GM12878 (cell line): ENCODE data around the gene HCCS. TPM values are rescaled to one million over a fixed set of nuclear protein-coding genes. Genes with fewer than 3 reads are reported as not detected.

ENCODE experiments used
- ATAC-seq: fragments of 200-7000 bp; cut with Tn5 transposase; 3 replicates; pipeline ENCODE4 v1.9.1; 2020; ENCODE audit warnings: mild to moderate bottlenecking, moderate library complexity
- BruUV-seq: library from RNA; stranded (reverse); fragments of 400-500 nt; replicated peaks from 2 replicates; lab custom pipeline; 2021; lab: Mats Ljungman, UMichigan
- CTCF ChIA-PET: fragments of 300-600 bp; sonication (Branson Sonifier 250); formaldehyde crosslinking; extraction: SDS; loops from one replicate; lab custom pipeline; 2021; ENCODE audit warnings: inconsistent platforms; lab: Yijun Ruan, JAX
- POLR2A ChIA-PET: fragments of 350-600 bp; formaldehyde crosslinking; extraction: SDS; loops from one replicate; lab custom pipeline; 2021; ENCODE audit warnings: inconsistent platforms; lab: Charles Lee
- RAD21 ChIA-PET: fragments of 300-600 bp; sonication (Branson Sonifier 250); formaldehyde crosslinking; loops from one replicate; lab custom pipeline; 2023; ENCODE audit warnings: antibody characterized with exemption; ENCODE audit not compliant: unreplicated experiment; lab: Charles Lee
- SMC1A ChIA-PET: fragments of 300-600 bp; sonication (Branson Sonifier 250); formaldehyde crosslinking; loops from one replicate; lab custom pipeline; 2023; ENCODE audit not compliant: unreplicated experiment, uncharacterized antibody; lab: Charles Lee
- DNase-seq: peaks from one replicate; pipeline ENCODE4 v3.0.0-alpha.2; 2011; ENCODE audit warnings: low read depth, low spot score
- FAIRE-seq: peaks from 3 replicates; lab custom pipeline; 2011; peaks lifted over from hg19 to GRCh38; lab: Jason Lieb, UNC
- H2AFZ ChIP-seq: 2 replicates; pipeline ENCODE4 v1.6.0; 2011; ENCODE audit warnings: low read depth, low read length, control low read depth; ENCODE audit not compliant: control insufficient read depth
- H3K27ac ChIP-seq: 2 replicates; pipeline ENCODE4 v1.5.1; 2011; ENCODE audit warnings: control low read depth; ENCODE audit not compliant: control insufficient read depth, insufficient read depth
- H3K27me3 ChIP-seq, 2 experiments: replicated peaks in 1 of 2; 2 replicates each; pipeline versions ENCODE4 v1.6.0 to v1.6.1; 2011; ENCODE audit warnings: low read length in 1 of 2; ENCODE audit not compliant: control insufficient read depth in 2 of 2, insufficient read depth in 2 of 2
- H3K36me3 ChIP-seq, 2 experiments: 2 replicates each; pipeline ENCODE4 v1.5.1; 2011; ENCODE audit warnings: low read length in 1 of 2; ENCODE audit not compliant: control insufficient read depth in 2 of 2, insufficient read depth in 2 of 2
- H3K4me1 ChIP-seq: 2 replicates; pipeline ENCODE4 v1.6.1; 2011; ENCODE audit warnings: mild to moderate bottlenecking, low read length, moderate library complexity, mixed read lengths; ENCODE audit not compliant: control insufficient read depth, insufficient read depth
- H3K4me2 ChIP-seq: 2 replicates; pipeline ENCODE4 v1.6.0; 2011; ENCODE audit warnings: control low read depth; ENCODE audit not compliant: control insufficient read depth, insufficient read depth
- H3K4me3 ChIP-seq: fragments of 200-600 bp; sonication (generic); 2 replicates; pipeline ENCODE4 v1.5.1; 2016
- H3K79me2 ChIP-seq: 2 replicates; pipeline ENCODE4 v1.6.0; 2011; ENCODE audit warnings: low read length; ENCODE audit not compliant: control insufficient read depth, insufficient read depth
- H3K9ac ChIP-seq: 2 replicates; pipeline ENCODE4 v1.8.0; 2011; ENCODE audit warnings: low read length, control low read depth, mixed read lengths; ENCODE audit not compliant: control insufficient read depth, insufficient read depth
- H3K9me3 ChIP-seq: replicated peaks from 3 replicates; pipeline ENCODE4 v1.5.1; 2011; ENCODE audit warnings: mild to moderate bottlenecking, low read length; ENCODE audit not compliant: control insufficient read depth, insufficient read depth
- H4K20me1 ChIP-seq: 2 replicates; pipeline ENCODE4 v1.6.0; 2011; ENCODE audit not compliant: control insufficient read depth, insufficient read depth
- CBFB ChIP-seq: IDR thresholded peaks from 2 replicates; pipeline ENCODE4 v1.6.1; 2016; ENCODE audit warnings: antibody characterized with exemption, low read depth
- CBX5 ChIP-seq: sonication (generic); IDR thresholded peaks from 2 replicates; pipeline ENCODE4 v1.6.1; 2016; ENCODE audit warnings: low read depth, moderate library complexity, mild to moderate bottlenecking, inconsistent platforms
- MXI1 ChIP-seq: fragments of 150-350 bp; IDR thresholded peaks from 2 replicates; pipeline ENCODE4 v1.6.1; 2011; ENCODE audit warnings: low read depth, mild to moderate bottlenecking, inconsistent platforms, low read length, improper control_type of control experiment
- NFYB ChIP-seq: IDR thresholded peaks from 2 replicates; pipeline ENCODE4 v1.6.1; 2011; ENCODE audit warnings: low read depth, mild to moderate bottlenecking, low read length, improper control_type of control experiment, moderate library complexity; ENCODE audit not compliant: insufficient read depth
- SIX5 ChIP-seq: IDR thresholded peaks from 2 replicates; pipeline ENCODE4 v1.6.1; 2011; ENCODE audit warnings: mild to moderate bottlenecking, low read depth, low read length, moderate library complexity; ENCODE audit not compliant: severe bottlenecking
- SKIL ChIP-seq: fragments of 450-650 bp; IDR thresholded peaks from 2 replicates; pipeline ENCODE4 v1.6.1; 2017; ENCODE audit warnings: mild to moderate bottlenecking, low read depth, inconsistent platforms; ENCODE audit not compliant: poor library complexity, severe bottlenecking
- SMARCA5 ChIP-seq: fragments of 450-650 bp; IDR thresholded peaks from 2 replicates; pipeline ENCODE4 v1.6.1; 2017; ENCODE audit warnings: mild to moderate bottlenecking
- SPI1 ChIP-seq: IDR thresholded peaks from 2 replicates; pipeline ENCODE4 v1.6.1; 2011; ENCODE audit warnings: low read depth, mild to moderate bottlenecking, low read length, moderate library complexity, borderline replicate concordance; ENCODE audit not compliant: insufficient read depth
- SUZ12 ChIP-seq: fragments of 200-600 bp; sonication (generic); IDR thresholded peaks from one replicate; pipeline ENCODE4 v1.6.1; 2018; ENCODE audit warnings: antibody characterized with exemption, mild to moderate bottlenecking; ENCODE audit not compliant: unreplicated experiment
- WGBS: methylation state at CpG from one replicate; pipeline ENCODE4 v1.1.6; 2016; ENCODE audit warnings: low lambda C conversion rate; ENCODE audit not compliant: insufficient replicate concordance, insufficient coverage; ENCODE audit errors: missing lambda C conversion rate; 5-methylcytosine and 5-hydroxymethylcytosine counted together
- in situ Hi-C: fragments of 300-500 bp; cut with MboI; formaldehyde crosslinking; loops from 9 replicates; pipeline ENCODE4 v1.14.3; 2018; ENCODE audit warnings: mixed read lengths
- intact Hi-C: fragments of 100-400 bp; cut with micrococcal nuclease; formaldehyde crosslinking; loops from one replicate; pipeline ENCODE4 v1.14.2; 2022; ENCODE audit not compliant: unreplicated experiment
- polyA plus RNA-seq, 11 experiments: library from polyadenylated mRNA; depleted of rRNA in 4 of 11; unstranded in 6 of 11; stranded (reverse) in 5 of 11; fragments of >200 nt; fragmentation: Nextera tagmentation in 4 of 11; fragmentation: Illumina TruSeq in 1 of 11; extraction: Ambion mirVana in 4 of 11; extraction: Trizol in 1 of 11; gene quantifications; 1 replicate in 1 of 11; 2 replicates in 10 of 11; pipeline versions ENCODE4 v1.2.1 to v1.2.3, GENCODE V29; 2011 to 2016; ENCODE audit warnings: inconsistent platforms in 2 of 11, missing spikeins in 2 of 11, low read depth in 1 of 11
- total RNA-seq, 4 experiments: library from RNA; depleted of rRNA in 3 of 4; stranded (reverse); fragments of >200 nt in 3 of 4; fragmentation: Illumina TruSeq in 1 of 4; extraction: Trizol in 1 of 4; gene quantifications; 2 replicates each; pipeline versions ENCODE4 v1.2.1 to v1.2.3, GENCODE V29; 2013 to 2021
- TF ChIP-seq, protein P1 (sequence below): IDR thresholded peaks from 2 replicates; pipeline ENCODE4 v1.6.1; 2012; ENCODE audit warnings: low read depth, low read length, improper control_type of control experiment

HCCS gene
- total and polyA plus RNA-seq, 10 of the 15 experiments (the other 5 are each of a cell fraction or from before 2014, with no cell fraction given), result 11.8 to 69.6 (median 36.9) TPM

GRCh38 chrX:11105080-11105479 is 6.1 kb upstream of the HCCS start:
- Histone ChIP-seq H3K27me3 (no peaks in the 10 kb centered on the region), H3K4me1 (no peaks in the 10 kb centered on the region), H3K4me2 (no peak overlapping the region), H4K20me1 (no peaks in the 10 kb centered on the region), H3K4me3 (no peak overlapping the region), H3K36me3 (no peaks in the 10 kb centered on the region), H3K27ac (no peak overlapping the region), H2AFZ (no peak overlapping the region), H3K79me2 (no peaks in the 10 kb centered on the region)
- POLR2A ChIA-PET, result no interaction called here
- ATAC-seq, result no peak
- no TSS peak for BruUV-seq
- FAIRE-seq, result no peak
- intact Hi-C loops (no loop called here), in situ Hi-C loops (loop anchor here (25.0 kb wide), 1 partner anchor 1118 kb away; no protein-coding TSS in a partner anchor)
- 81% methylated on average over 4 of the region's 4 CpGs for WGBS
- TF ChIP-seq MXI1 (no peak), SKIL (no peak), CBX5 (no peak), SMARCA5 (no peak), SIX5 (no peak), SPI1 (no peak), NFYB (no peak), SUZ12 (no peak), CBFB (no peak)
- TF ChIP-seq, protein P1, sequence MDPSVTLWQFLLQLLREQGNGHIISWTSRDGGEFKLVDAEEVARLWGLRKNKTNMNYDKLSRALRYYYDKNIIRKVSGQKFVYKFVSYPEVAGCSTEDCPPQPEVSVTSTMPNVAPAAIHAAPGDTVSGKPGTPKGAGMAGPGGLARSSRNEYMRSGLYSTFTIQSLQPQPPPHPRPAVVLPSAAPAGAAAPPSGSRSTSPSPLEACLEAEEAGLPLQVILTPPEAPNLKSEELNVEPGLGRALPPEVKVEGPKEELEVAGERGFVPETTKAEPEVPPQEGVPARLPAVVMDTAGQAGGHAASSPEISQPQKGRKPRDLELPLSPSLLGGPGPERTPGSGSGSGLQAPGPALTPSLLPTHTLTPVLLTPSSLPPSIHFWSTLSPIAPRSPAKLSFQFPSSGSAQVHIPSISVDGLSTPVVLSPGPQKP, result no peak
- TF ChIP-seq, all 136 proteins: peak for 0
- DNase-seq, result no peak
- no peaks in the 10 kb centered on the region for H3K9me3 ChIP-seq
- SMC1A ChIA-PET, result interaction anchor here (2.4 kb wide), 1 partner anchor 8 kb away, joined by 5 read pairs; no protein-coding TSS in a partner anchor
- no peak overlapping the region for H3K9ac ChIP-seq
- RAD21 ChIA-PET, result no interaction called here
- CTCF ChIA-PET, result no interaction called here
